GM12892 (cell line): ENCODE measurements around the gene LMTK2.

Experiments used
- POLR2A ChIP-seq: IDR thresholded peaks from 2 replicates; pipeline ENCODE4 v1.6.1; 2011; ENCODE audit warnings: low read depth, low read length, control low read depth
- POLR2AphosphoS5 ChIP-seq: IDR thresholded peaks from 2 replicates; pipeline ENCODE4 v1.6.1; 2011; ENCODE audit warnings: low read depth, low read length, control low read depth

DNA sequence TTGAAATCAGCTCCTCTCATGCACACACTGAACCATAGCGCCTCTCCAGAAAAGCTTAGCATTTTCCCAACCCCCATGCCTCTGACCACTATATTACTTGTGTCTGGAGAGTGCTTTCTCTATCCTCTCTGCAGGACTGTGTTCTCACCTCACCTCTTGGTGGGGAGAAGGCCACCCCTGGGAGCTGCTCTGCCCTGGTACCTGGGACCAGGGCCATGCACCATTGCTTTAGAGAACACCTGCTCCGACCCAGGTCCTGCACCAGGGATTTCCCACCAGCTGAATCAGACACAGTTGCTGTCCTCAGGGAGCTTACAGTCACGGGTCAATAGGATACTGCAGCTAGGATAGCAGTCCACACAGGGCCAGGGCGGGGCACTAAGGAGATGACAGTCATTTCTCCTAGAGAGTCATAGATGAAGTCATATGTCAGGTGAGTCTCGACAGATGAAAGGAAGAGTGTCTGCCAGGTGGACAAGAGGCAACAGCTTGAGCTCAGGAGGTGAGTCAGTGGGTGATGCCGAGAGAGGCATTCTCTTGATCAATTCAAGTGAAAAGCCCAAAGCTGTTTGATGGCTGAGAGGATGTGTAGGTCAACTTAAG is 619 bp upstream of the LMTK2 start:
- no peak for TF ChIP-seq POLR2A
- TF ChIP-seq POLR2AphosphoS5: no peak
